ENCODE data around the gene SLC33A1.

SLC33A1 gene

GRCh38 chr3:155804323-155804722 lies 49.9 kb downstream of the SLC33A1 start:
- Histone ChIP-seq H3K9ac (ENCODE audit: low read length in 5 of 5) (no peak overlapping the region), H3K27ac (ENCODE audit: low read depth, low read length) (no peak overlapping the region), H3K4me1 (ENCODE audit: control insufficient read depth in 5 of 5, insufficient read depth in 5 of 5, low read length in 5 of 5) (peaks cover 2 to 9% (median 8%) of the 10 kb centered on the region in 5 donors), H3K9me3 (ENCODE audit: control insufficient read depth in 5 of 5, low read length in 5 of 5) (no peaks in the 10 kb centered on the region), H3K36me3 (ENCODE audit: control insufficient read depth in 5 of 5, insufficient read depth in 5 of 5, low read length in 5 of 5) (peaks cover 0 to 3% (median 0%) of the 10 kb centered on the region in 5 donors), H3K4me3 (ENCODE audit: low read depth in 1 of 5, low read length in 5 of 5) (no peak overlapping the region), H3K27me3 (ENCODE audit: control insufficient read depth in 5 of 5, insufficient read depth in 4 of 5, low read length in 5 of 5) (no peaks in the 10 kb centered on the region)

- no peak overlapping the region for H3K4me3 ChIP-seq (ENCODE audit: low read depth in 1 of 5, low read length in 5 of 5)
- H3K36me3 ChIP-seq (ENCODE audit: control insufficient read depth in 5 of 5, insufficient read depth in 5 of 5, low read length in 5 of 5): peaks cover 0 to 11% (median 7%) of the 10 kb centered on the region in 5 donors
- H3K27me3 ChIP-seq (ENCODE audit: control insufficient read depth in 5 of 5, insufficient read depth in 4 of 5, low read length in 5 of 5): no peaks in the 10 kb centered on the region
- no peak overlapping the region for H3K27ac ChIP-seq (ENCODE audit: low read depth, low read length)
- H3K4me1 ChIP-seq (ENCODE audit: control insufficient read depth in 5 of 5, insufficient read depth in 5 of 5, low read length in 5 of 5): no peaks in the 10 kb centered on the region
- H3K9me3 ChIP-seq (ENCODE audit: control insufficient read depth in 5 of 5, low read length in 5 of 5): no peaks in the 10 kb centered on the region
- H3K9ac ChIP-seq (ENCODE audit: low read length in 5 of 5): no peak overlapping the region
Measured at GRCh38 chr3:155792532-155792931, 61.7 kb downstream of the SLC33A1 start.

GRCh38 chr3:155791190-155791589 lies 63.0 kb downstream of the SLC33A1 start:
- no peaks in the 10 kb centered on the region for H3K9me3 ChIP-seq (ENCODE audit: control insufficient read depth in 5 of 5, low read length in 5 of 5)
- H3K27me3 ChIP-seq (ENCODE audit: control insufficient read depth in 5 of 5, insufficient read depth in 4 of 5, low read length in 5 of 5): no peaks in the 10 kb centered on the region
- H3K27ac ChIP-seq (ENCODE audit: low read depth, low read length): no peak overlapping the region
- no peaks in the 10 kb centered on the region for H3K4me1 ChIP-seq (ENCODE audit: control insufficient read depth in 5 of 5, insufficient read depth in 5 of 5, low read length in 5 of 5)
- H3K4me3 ChIP-seq (ENCODE audit: low read depth in 1 of 5, low read length in 5 of 5): no peak overlapping the region
- no peak overlapping the region for H3K9ac ChIP-seq (ENCODE audit: low read length in 5 of 5)
- peaks cover 0 to 11% (median 7%) of the 10 kb centered on the region in 5 donors for H3K36me3 ChIP-seq (ENCODE audit: control insufficient read depth in 5 of 5, insufficient read depth in 5 of 5, low read length in 5 of 5)

- no peaks in the 10 kb centered on the region for H3K4me1 ChIP-seq (ENCODE audit: control insufficient read depth in 5 of 5, insufficient read depth in 5 of 5, low read length in 5 of 5)
- H3K9ac ChIP-seq (ENCODE audit: low read length in 5 of 5): no peak overlapping the region
- H3K36me3 ChIP-seq (ENCODE audit: control insufficient read depth in 5 of 5, insufficient read depth in 5 of 5, low read length in 5 of 5): peaks cover 0 to 11% (median 7%) of the 10 kb centered on the region in 5 donors
- no peaks in the 10 kb centered on the region for H3K27me3 ChIP-seq (ENCODE audit: control insufficient read depth in 5 of 5, insufficient read depth in 4 of 5, low read length in 5 of 5)
- H3K27ac ChIP-seq (ENCODE audit: low read depth, low read length): no peak overlapping the region
- no peak overlapping the region for H3K4me3 ChIP-seq (ENCODE audit: low read depth in 1 of 5, low read length in 5 of 5)
- H3K9me3 ChIP-seq (ENCODE audit: control insufficient read depth in 5 of 5, low read length in 5 of 5): no peaks in the 10 kb centered on the region
Measured at GRCh38 chr3:155790272-155790925, 63.8 kb downstream of the SLC33A1 start.

- peaks cover 0 to 5% (median under 1%) of the 10 kb centered on the region in 5 donors for H3K36me3 ChIP-seq (ENCODE audit: control insufficient read depth in 5 of 5, insufficient read depth in 5 of 5, low read length in 5 of 5)
Measured at GRCh38 chr3:155785662-155786295, 68.4 kb downstream of the SLC33A1 start.

GRCh38 chr3:155782390-155782953 lies 71.8 kb downstream of the SLC33A1 start:
- no peak overlapping the region for H3K4me3 ChIP-seq (ENCODE audit: low read depth in 1 of 5, low read length in 5 of 5)
- H3K9ac ChIP-seq (ENCODE audit: low read length in 5 of 5): no peak overlapping the region
- H3K36me3 ChIP-seq (ENCODE audit: control insufficient read depth in 5 of 5, insufficient read depth in 5 of 5, low read length in 5 of 5): peaks cover 0 to 10% (median 3%) of the 10 kb centered on the region in 5 donors
- no peaks in the 10 kb centered on the region for H3K27me3 ChIP-seq (ENCODE audit: control insufficient read depth in 5 of 5, insufficient read depth in 4 of 5, low read length in 5 of 5)
- peaks cover 0 to 7% (median 3%) of the 10 kb centered on the region in 5 donors for H3K9me3 ChIP-seq (ENCODE audit: control insufficient read depth in 5 of 5, low read length in 5 of 5)
- no peak overlapping the region for H3K27ac ChIP-seq (ENCODE audit: low read depth, low read length)
- peaks cover 0 to 6% (median 0%) of the 10 kb centered on the region in 5 donors for H3K4me1 ChIP-seq (ENCODE audit: control insufficient read depth in 5 of 5, insufficient read depth in 5 of 5, low read length in 5 of 5)

More at GRCh38 chr3:155785662-155786295, 68.4 kb downstream of the SLC33A1 start:
- no peak overlapping the region for H3K9ac ChIP-seq (ENCODE audit: low read length in 5 of 5)
- no peak overlapping the region for H3K4me3 ChIP-seq (ENCODE audit: low read depth in 1 of 5, low read length in 5 of 5)
- no peak overlapping the region for H3K27ac ChIP-seq (ENCODE audit: low read depth, low read length)
- peaks cover 0 to 7% (median 3%) of the 10 kb centered on the region in 5 donors for H3K9me3 ChIP-seq (ENCODE audit: control insufficient read depth in 5 of 5, low read length in 5 of 5)
- no peaks in the 10 kb centered on the region for H3K4me1 ChIP-seq (ENCODE audit: control insufficient read depth in 5 of 5, insufficient read depth in 5 of 5, low read length in 5 of 5)
- H3K27me3 ChIP-seq (ENCODE audit: control insufficient read depth in 5 of 5, insufficient read depth in 4 of 5, low read length in 5 of 5): no peaks in the 10 kb centered on the region

GRCh38 chr3:155780291-155780690 lies 73.9 kb downstream of the SLC33A1 start:
- Histone ChIP-seq H3K4me1 (ENCODE audit: control insufficient read depth in 5 of 5, insufficient read depth in 5 of 5, low read length in 5 of 5) (peaks cover 0 to 6% (median 0%) of the 10 kb centered on the region in 5 donors), H3K4me3 (ENCODE audit: low read depth in 1 of 5, low read length in 5 of 5) (no peak overlapping the region), H3K27ac (ENCODE audit: low read depth, low read length) (no peak overlapping the region), H3K27me3 (ENCODE audit: control insufficient read depth in 5 of 5, insufficient read depth in 4 of 5, low read length in 5 of 5) (no peaks in the 10 kb centered on the region), H3K9me3 (ENCODE audit: control insufficient read depth in 5 of 5, low read length in 5 of 5) (peaks cover 0 to 7% (median 3%) of the 10 kb centered on the region in 5 donors), H3K36me3 (ENCODE audit: control insufficient read depth in 5 of 5, insufficient read depth in 5 of 5, low read length in 5 of 5) (peaks cover 0 to 10% (median 3%) of the 10 kb centered on the region in 5 donors), H3K9ac (ENCODE audit: low read length in 5 of 5) (no peak overlapping the region)

GRCh38 chr3:155778462-155778861 lies 75.8 kb downstream of the SLC33A1 start:
- Histone ChIP-seq H3K4me3 (ENCODE audit: low read depth in 1 of 5, low read length in 5 of 5) (no peak overlapping the region), H3K9me3 (ENCODE audit: control insufficient read depth in 5 of 5, low read length in 5 of 5) (peaks cover 0 to 7% (median 3%) of the 10 kb centered on the region in 5 donors), H3K27ac (ENCODE audit: low read depth, low read length) (no peak overlapping the region), H3K27me3 (ENCODE audit: control insufficient read depth in 5 of 5, insufficient read depth in 4 of 5, low read length in 5 of 5) (no peaks in the 10 kb centered on the region), H3K9ac (ENCODE audit: low read length in 5 of 5) (no peak overlapping the region), H3K36me3 (ENCODE audit: control insufficient read depth in 5 of 5, insufficient read depth in 5 of 5, low read length in 5 of 5) (peaks cover 3 to 12% (median 10%) of the 10 kb centered on the region in 5 donors), H3K4me1 (ENCODE audit: control insufficient read depth in 5 of 5, insufficient read depth in 5 of 5, low read length in 5 of 5) (peaks cover 0 to 6% (median 0%) of the 10 kb centered on the region in 5 donors)

- Histone ChIP-seq H3K27me3 (ENCODE audit: control insufficient read depth in 5 of 5, insufficient read depth in 4 of 5, low read length in 5 of 5) (no peaks in the 10 kb centered on the region), H3K9me3 (ENCODE audit: control insufficient read depth in 5 of 5, low read length in 5 of 5) (peaks cover 0 to 4% (median 0%) of the 10 kb centered on the region in 5 donors), H3K4me1 (ENCODE audit: control insufficient read depth in 5 of 5, insufficient read depth in 5 of 5, low read length in 5 of 5) (no peaks in the 10 kb centered on the region), H3K4me3 (ENCODE audit: low read depth in 1 of 5, low read length in 5 of 5) (no peak overlapping the region), H3K9ac (ENCODE audit: low read length in 5 of 5) (no peak overlapping the region), H3K36me3 (ENCODE audit: control insufficient read depth in 5 of 5, insufficient read depth in 5 of 5, low read length in 5 of 5) (peaks cover 0 to 16% (median 10%) of the 10 kb centered on the region in 5 donors), H3K27ac (ENCODE audit: low read depth, low read length) (no peak overlapping the region)
Measured at GRCh38 chr3:155772801-155773200, 81.4 kb downstream of the SLC33A1 start.

GRCh38 chr3:155771126-155771525 lies 83.1 kb downstream of the SLC33A1 start:
- Histone ChIP-seq H3K27ac (ENCODE audit: low read depth, low read length) (no peak overlapping the region), H3K9me3 (ENCODE audit: control insufficient read depth in 5 of 5, low read length in 5 of 5) (peaks cover 0 to 4% (median 0%) of the 10 kb centered on the region in 5 donors), H3K4me1 (ENCODE audit: control insufficient read depth in 5 of 5, insufficient read depth in 5 of 5, low read length in 5 of 5) (no peaks in the 10 kb centered on the region), H3K4me3 (ENCODE audit: low read depth in 1 of 5, low read length in 5 of 5) (no peak overlapping the region), H3K9ac (ENCODE audit: low read length in 5 of 5) (no peak overlapping the region), H3K36me3 (ENCODE audit: control insufficient read depth in 5 of 5, insufficient read depth in 5 of 5, low read length in 5 of 5) (peaks cover 3 to 20% (median 10%) of the 10 kb centered on the region in 5 donors), H3K27me3 (ENCODE audit: control insufficient read depth in 5 of 5, insufficient read depth in 4 of 5, low read length in 5 of 5) (no peaks in the 10 kb centered on the region)
